Measurements from ENCODE around the gene POPDC2.

GRCh38 chr3:119595639-119596334 is 64.6 kb downstream of the POPDC2 start:
- no peak for TF ChIP-seq CTCF (IDR thresholded peaks at IDR 0.05; ENCODE audit: extremely low read depth in 1 of 2, insufficient read depth in 1 of 2, low read depth in 1 of 2, low read length in 2 of 2)
- TF ChIP-seq POLR2A (IDR thresholded peaks at IDR 0.05; ENCODE audit: low read depth, low read length) = no peak

Data from endothelial cell of umbilical vein (primary cell).